Activated B cell treated with CpG ODN at 0.5 μM for 24 hours (primary cell): ENCODE data around the gene CUTA. TPM values are rescaled to one million over a fixed set of nuclear protein-coding genes. Genes with fewer than 3 reads are reported as not detected.

ENCODE experiments used
- ATAC-seq: fragments of 200-7000 bp; cut with Tn5 transposase; one replicate; pipeline ENCODE4 v1.10.0; 2021; ENCODE audit warnings: low read depth, mild to moderate bottlenecking, moderate library complexity
- CTCF ChIA-PET: fragments of 350-600 bp; sonication (Branson Sonifier 250); formaldehyde crosslinking; loops from one replicate; lab custom pipeline; 2021; ENCODE audit warnings: antibody characterized with exemption; lab: Charles Lee
- POLR2A ChIA-PET: fragments of 350-600 bp; sonication (Branson Sonifier 250); formaldehyde crosslinking; loops from one replicate; lab custom pipeline; 2021; ENCODE audit warnings: antibody characterized with exemption; lab: Charles Lee
- DNase-seq: peaks from one replicate; pipeline ENCODE4 v3.0.0; 2022
- H3K27ac Mint-ChIP-seq: one replicate; pipeline ENCODE4 v1.8.0; 2020; ENCODE audit warnings: mixed read lengths
- H3K27me3 Mint-ChIP-seq: one replicate; pipeline ENCODE4 v1.8.0; 2021; ENCODE audit warnings: mixed read lengths
- H3K36me3 Mint-ChIP-seq: one replicate; pipeline ENCODE4 v1.8.0; 2021; ENCODE audit warnings: low read depth, mixed read lengths
- H3K4me1 Mint-ChIP-seq: one replicate; pipeline ENCODE4 v1.8.0; 2021; ENCODE audit warnings: mixed read lengths
- H3K4me3 Mint-ChIP-seq: one replicate; pipeline ENCODE4 v1.8.0; 2020; ENCODE audit warnings: mild to moderate bottlenecking, mixed read lengths
- H3K9me3 Mint-ChIP-seq: one replicate; pipeline ENCODE4 v1.8.0; 2020; ENCODE audit warnings: mixed read lengths
- CTCF ChIP-seq: fragments of 200-600 bp; IDR thresholded peaks from one replicate; pipeline ENCODE4 v1.8.0; 2022; ENCODE audit warnings: antibody characterized with exemption, mild to moderate bottlenecking
- intact Hi-C: fragments of 100-400 bp; cut with micrococcal nuclease; formaldehyde crosslinking; loops from one replicate; pipeline ENCODE4 v1.15.1; 2024
- total RNA-seq: library from RNA; stranded (reverse); gene quantifications from 2 replicates; pipeline ENCODE4 v1.2.3, GENCODE V29; 2022

The CUTA gene
- total RNA-seq, 1 donor from 2014 or later: 111 TPM

DNA sequence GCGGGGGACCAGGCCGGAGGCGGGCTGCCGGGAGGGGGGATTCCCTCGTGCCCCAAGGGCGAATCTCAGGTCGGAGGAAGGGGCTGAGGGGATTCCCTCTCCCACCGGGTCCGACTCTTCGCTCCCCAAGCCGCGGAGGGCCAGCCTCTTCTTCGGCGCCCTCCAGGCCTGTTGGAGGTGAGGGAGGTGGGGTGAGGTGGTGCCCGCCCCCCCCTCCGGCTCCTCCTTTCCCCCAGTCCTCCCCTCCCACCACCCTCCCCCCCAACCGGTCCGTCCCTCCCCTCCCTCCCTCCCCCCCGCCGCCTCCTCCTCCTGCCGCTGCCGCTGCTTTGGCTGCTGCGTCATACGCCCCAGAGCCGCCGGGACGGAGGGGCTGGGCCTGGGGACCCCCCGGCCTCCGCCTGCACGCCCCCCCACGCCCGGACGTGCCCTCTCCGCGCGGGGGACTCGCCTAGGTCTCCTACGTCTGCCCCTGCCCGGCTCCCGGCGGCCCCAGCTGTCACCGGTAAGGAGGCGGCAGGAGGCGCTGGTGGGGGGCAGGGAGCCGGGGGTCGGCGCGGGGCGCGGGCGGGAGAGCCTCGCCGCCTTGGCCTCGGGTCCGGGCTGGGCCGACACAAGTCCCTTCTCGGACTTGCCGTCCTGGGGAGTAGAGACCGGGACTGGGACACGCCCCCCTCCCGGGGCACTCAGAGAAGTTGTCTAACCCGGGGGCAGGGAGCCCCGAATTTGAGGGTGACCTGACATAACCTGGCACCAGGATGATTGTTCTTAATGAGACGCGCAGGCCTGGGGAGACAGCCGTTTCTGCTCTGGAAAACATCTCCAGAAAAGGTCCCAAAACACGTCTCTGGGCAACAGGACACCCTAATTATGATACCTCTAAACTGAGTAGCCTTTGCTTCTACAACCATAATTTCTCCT, 6.9 kb downstream of the CUTA start, which contains the start of gene PHF1:
PHF1 (plus strand) TSS at position 304 of the 921 bp plus-strand sequence. CDS start 1,250 bp downstream, outside the sequence.
- H3K27me3 Mint-ChIP-seq: no peaks in the 10 kb centered on the region
- POLR2A ChIA-PET: interaction anchor here (0.5 to 3.0 kb wide), 28 partner anchors 8 to 439 kb away, joined by 3 to 22 read pairs (median 6); partner anchors contain the start of genes B3GALT4, BAK1, CUTA and HSD17B8
- ATAC-seq (peak; percentile 60), DNase-seq (peak; percentile 86)
- peak within 1 kb of the TSS; percentile 88 for H3K4me3 Mint-ChIP-seq
- H3K9me3 Mint-ChIP-seq: no peaks in the 10 kb centered on the region
- H3K4me1 Mint-ChIP-seq: peaks cover 55% of the 10 kb centered on the region
- CTCF ChIA-PET: no interaction called here
- intact Hi-C loops: loop anchor here (1.0 to 10.0 kb wide), 9 partner anchors 7 to 1284 kb away; partner anchors contain the start of genes ATF6B, CUTA, HLA-DOA and KIFC1
- TF ChIP-seq CTCF: no peak
- peak within 1 kb of the TSS; percentile 87 for H3K27ac Mint-ChIP-seq
- H3K36me3 Mint-ChIP-seq: peaks cover 40% of the 10 kb centered on the region

DNA sequence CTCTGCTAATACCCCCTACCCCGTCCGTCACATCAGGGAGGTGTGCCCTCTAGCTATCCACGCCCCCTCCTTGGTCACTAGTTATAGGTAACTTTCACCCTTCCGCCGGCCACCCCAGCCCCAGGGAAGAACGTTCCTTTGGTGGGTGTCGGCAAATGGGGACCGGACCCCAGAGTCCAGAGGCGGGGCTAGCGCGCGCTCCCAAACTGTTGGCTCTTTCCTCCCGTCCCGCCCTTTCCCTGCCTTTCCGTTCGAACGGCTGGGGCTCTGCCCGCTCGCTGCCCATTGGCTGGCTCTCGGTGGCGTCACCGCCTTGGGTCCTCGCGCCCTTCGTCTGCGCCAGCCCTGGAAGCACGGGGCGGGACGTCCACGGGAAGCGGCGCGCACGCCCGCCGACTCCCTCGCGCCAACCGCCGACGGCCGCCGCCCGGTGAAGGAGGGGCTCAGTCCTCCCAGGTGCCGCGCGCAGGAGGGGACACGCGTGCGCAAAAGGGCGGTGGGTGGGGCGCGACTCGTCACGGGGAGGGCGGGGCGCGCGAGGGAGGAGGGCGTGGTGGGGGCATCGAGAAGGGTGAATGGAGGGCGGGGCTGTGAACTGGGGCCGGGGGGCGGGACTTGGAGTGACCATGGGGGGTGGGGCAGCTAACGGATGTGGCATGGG, 7.7 kb downstream of the CUTA start:
- no peak for TF ChIP-seq CTCF
- H3K36me3 Mint-ChIP-seq: peaks cover 32% of the 10 kb centered on the region
- ATAC-seq (peak; percentile 74), DNase-seq (peak; percentile 93)
- H3K4me1 Mint-ChIP-seq: peaks cover 47% of the 10 kb centered on the region
- H3K9me3 Mint-ChIP-seq: no peaks in the 10 kb centered on the region
- peak overlapping the region; percentile 87 for H3K27ac Mint-ChIP-seq
- ChIA-PET POLR2A (interaction anchor here (0.5 to 3.0 kb wide), 29 partner anchors 9 to 1233 kb away, joined by 3 to 22 read pairs (median 5); partner anchors contain the start of genes B3GALT4, BAK1, CUTA and KIFC1), CTCF (no interaction called here)
- peak overlapping the region; percentile 88 for H3K4me3 Mint-ChIP-seq
- intact Hi-C loops: loop anchor here (1.0 to 10.0 kb wide), 9 partner anchors 8 to 1283 kb away; partner anchors contain the start of genes ATF6B, CUTA, HLA-DOA and KIFC1
- no peaks in the 10 kb centered on the region for H3K27me3 Mint-ChIP-seq

DNA sequence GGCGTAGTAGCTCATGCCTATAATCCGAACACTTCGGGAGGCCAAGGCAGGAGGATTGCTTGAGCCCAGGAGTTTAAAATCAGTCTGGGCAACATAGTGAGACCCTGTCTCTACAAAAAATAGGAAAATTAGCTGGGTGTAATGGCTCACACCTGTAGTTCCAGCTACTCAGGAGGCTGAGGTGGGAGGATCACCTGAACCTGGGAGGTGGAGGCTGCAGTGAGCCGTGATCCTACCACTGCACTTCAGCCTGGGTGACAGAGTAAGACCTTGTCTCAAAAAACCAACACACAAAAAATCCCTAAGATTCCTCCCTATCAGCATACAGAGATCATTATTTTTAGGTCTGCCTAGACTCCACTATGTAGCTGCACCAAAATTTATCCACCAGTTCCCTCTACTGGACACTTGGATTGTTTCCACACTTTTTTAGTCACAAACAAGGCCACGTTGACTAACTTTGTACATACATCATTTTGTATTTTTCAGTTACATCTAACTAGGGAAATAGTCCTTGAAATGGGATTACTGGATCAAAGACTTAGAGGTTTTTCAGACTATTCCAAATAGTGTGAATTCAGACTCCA, 10.7 kb downstream of the CUTA start:
- ChIA-PET POLR2A (interaction anchor here (0.6 kb wide), 1 partner anchor 10 kb away, joined by 3 read pairs; the partner anchor contains the start of gene CUTA), CTCF (interaction anchor here (0.6 kb wide), 1 partner anchor 22 kb away, joined by 3 read pairs; no protein-coding TSS in a partner anchor)
- Mint-ChIP-seq H3K27ac (peak overlapping the region; percentile 50), H3K9me3 (no peaks in the 10 kb centered on the region), H3K27me3 (no peaks in the 10 kb centered on the region), H3K4me3 (no peak overlapping the region), H3K4me1 (peaks cover 18% of the 10 kb centered on the region), H3K36me3 (peaks cover 3% of the 10 kb centered on the region)
- no peak for DNase-seq
- intact Hi-C loops: no loop called here
- TF ChIP-seq CTCF: no peak
- ATAC-seq: no peak

DNA sequence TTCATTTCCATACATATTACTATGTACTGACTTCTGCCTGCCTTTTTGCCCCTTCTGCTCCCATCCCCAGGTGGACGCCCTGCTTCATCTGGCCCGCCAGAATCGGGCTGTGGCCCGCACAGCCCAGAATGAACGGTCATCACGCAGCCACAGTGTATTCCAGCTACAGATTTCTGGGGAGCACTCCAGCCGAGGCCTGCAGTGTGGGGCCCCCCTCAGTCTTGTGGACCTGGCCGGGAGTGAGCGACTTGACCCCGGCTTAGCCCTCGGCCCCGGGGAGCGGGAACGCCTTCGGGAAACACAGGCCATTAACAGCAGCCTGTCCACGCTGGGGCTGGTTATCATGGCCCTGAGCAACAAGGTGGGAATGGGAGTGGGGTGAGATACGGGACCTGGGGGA, 11.8 kb downstream of the CUTA start:
- CTCF ChIA-PET: no interaction called here
- no peak for ATAC-seq
- no peak overlapping the region for H3K4me3 Mint-ChIP-seq
- no peak for TF ChIP-seq CTCF
- POLR2A ChIA-PET: no interaction called here
- H3K4me1 Mint-ChIP-seq: peaks cover 9% of the 10 kb centered on the region
- no peak overlapping the region for H3K27ac Mint-ChIP-seq
- DNase-seq: no peak
- no peaks in the 10 kb centered on the region for H3K27me3 Mint-ChIP-seq
- intact Hi-C loops: no loop called here
- H3K9me3 Mint-ChIP-seq: no peaks in the 10 kb centered on the region
- no peaks in the 10 kb centered on the region for H3K36me3 Mint-ChIP-seq
